Aorta (tissue), 5 donors: ENCODE results near the gene ACTRT2. TPM values are rescaled to one million over a fixed set of nuclear protein-coding genes. Genes with fewer than 3 reads are reported as not detected.

ENCODE experiments used
- ATAC-seq: fragments of 200-7000 bp; cut with Tn5 transposase; one replicate; pipeline ENCODE4 v1.9.1; 2022; ENCODE audit warnings: moderate library complexity; ENCODE audit not compliant: low FRiP score
- DNase-seq, 2 donors: peaks; one replicate each; pipeline ENCODE4 v3.0.0-alpha.2; 2020
- H3K27ac ChIP-seq, 2 donors: one replicate each; pipeline ENCODE4 v1.5.1; 2013; ENCODE audit warnings: low read length in 2 of 2, mild to moderate bottlenecking in 2 of 2, moderate library complexity in 2 of 2, control low read depth in 1 of 2, inconsistent platforms in 1 of 2, low read depth in 1 of 2
- H3K27me3 ChIP-seq, 2 donors: one replicate each; pipeline ENCODE4 v1.6.1; 2013; ENCODE audit warnings: control low read depth in 1 of 2, low read length in 1 of 2, mild to moderate bottlenecking in 1 of 2, moderate library complexity in 1 of 2; ENCODE audit not compliant: insufficient read depth in 2 of 2, control insufficient read depth in 1 of 2
- H3K36me3 ChIP-seq, 2 donors: one replicate each; pipeline ENCODE4 v1.6.1; 2013; ENCODE audit warnings: control low read depth in 1 of 2, low read length in 1 of 2, mild to moderate bottlenecking in 1 of 2; ENCODE audit not compliant: insufficient read depth in 2 of 2, control insufficient read depth in 1 of 2
- H3K4me1 ChIP-seq, 2 donors: one replicate each; pipeline ENCODE4 v1.6.1; 2013; ENCODE audit warnings: low read length in 2 of 2, control low read depth in 1 of 2, mild to moderate bottlenecking in 1 of 2, moderate library complexity in 1 of 2; ENCODE audit not compliant: insufficient read depth in 2 of 2, control insufficient read depth in 1 of 2
- H3K4me3 ChIP-seq, 2 donors: one replicate each; pipeline ENCODE4 v1.5.1; 2013; ENCODE audit warnings: low read length in 2 of 2, control low read depth in 1 of 2, mild to moderate bottlenecking in 1 of 2
- H3K9me3 ChIP-seq: one replicate; pipeline ENCODE4 v1.6.1; 2013; ENCODE audit warnings: mild to moderate bottlenecking, low read length; ENCODE audit not compliant: control insufficient read depth
- WGBS, 2 donors: extraction: QIAGEN DNeasy Blood & Tissue Kit; methylation state at CpG; one replicate each; pipeline ENCODE4 v1.1.7; 2013; 5-methylcytosine and 5-hydroxymethylcytosine counted together
- intact Hi-C, 2 donors: fragments of 100-400 bp; cut with DNase I; formaldehyde crosslinking; loops; one replicate each; pipeline versions ENCODE4 v1.14.2 to v1.15.0; 2022
- polyA plus RNA-seq, 2 donors: library from polyadenylated mRNA; stranded (reverse); fragments of 200-250 nt; gene quantifications; one replicate each; pipeline ENCODE4 v1.2.3, GENCODE V29; 2013
- total RNA-seq, 2 donors: library from RNA; stranded (reverse); fragmentation: NEBNext Ultra II Directional; extraction: Animal tissue kit (Norgen Biotek cat#: 25700); gene quantifications; one replicate each; pipeline ENCODE4 v1.2.1, GENCODE V29; 2021
- donor health status: healthy with polysubstance abuse.
- donor health status: Bipolar disorder and iron deficiency.
- donor health status: DM: no; HTN: no; CAD: no.
- donor health status: DM: no; HTN: no; CAD: no.
- donor health status: DM: yes; HTN: yes; CAD: no.

ACTRT2 gene
- total and polyA plus RNA-seq, 4 donors: not detected

- Histone ChIP-seq H3K36me3 (no peaks in the 10 kb centered on the region), H3K4me1 (no peaks in the 10 kb centered on the region), H3K27me3 (no peaks in the 10 kb centered on the region), H3K27ac (peak overlapping the region in 1 of 2 donors; percentile 86), H3K9me3 (no peaks in the 10 kb centered on the region), H3K4me3 (peak overlapping the region; percentile 90 to 94)
- intact Hi-C loops: loop anchor here (2.0 to 5.0 kb wide), 8 partner anchors 55 to 356 kb away; no protein-coding TSS in a partner anchor
- ATAC-seq (no peak), DNase-seq (peak in 1 of 2 donors; percentile 75)
- 0 to 9% methylated on average over 22 to 29 of the region's 29 CpGs for WGBS, 2 donors
Observed at GRCh38 chr1:3067301-3067670, 46.0 kb downstream of the ACTRT2 start.

- H3K36me3 ChIP-seq: no peaks in the 10 kb centered on the region
- H3K27ac ChIP-seq: peak overlapping the region; percentile 86 to 98
- no peaks in the 10 kb centered on the region for H3K9me3 ChIP-seq
- intact Hi-C loops: loop anchor here (2.0 to 5.0 kb wide), 8 partner anchors 56 to 355 kb away; no protein-coding TSS in a partner anchor
- peak overlapping the region; percentile 90 to 94 for H3K4me3 ChIP-seq
- DNase-seq (peak; percentile 48 to 79), ATAC-seq (no peak)
- WGBS, 2 donors: 1 to 2% methylated on average over 79 to 97 of the region's 97 CpGs
- no peaks in the 10 kb centered on the region for H3K27me3 ChIP-seq
- no peaks in the 10 kb centered on the region for H3K4me1 ChIP-seq
Observed at GRCh38 chr1:3067671-3068563, 46.6 kb downstream of the ACTRT2 start.

- 0 to 1% methylated on average over 95 to 106 of the region's 106 CpGs for WGBS, 2 donors
Observed at GRCh38 chr1:3068564-3069431, 47.5 kb downstream of the ACTRT2 start, which contains the start of gene PRDM16. Gene PRDM16, plus strand, starts transcription at chr1:3069203. Its CDS starts 57 bp downstream, at chr1:3069260.

GRCh38 chr1:3069491-3070308 lies 48.4 kb downstream of the ACTRT2 start:
- ATAC-seq (peak; percentile 40), DNase-seq (peak; percentile 64 to 80)
- Histone ChIP-seq H3K36me3 (no peaks in the 10 kb centered on the region), H3K27me3 (no peaks in the 10 kb centered on the region), H3K4me3 (peak overlapping the region; percentile 90 to 94), H3K4me1 (no peaks in the 10 kb centered on the region), H3K27ac (peak overlapping the region; percentile 96 to 98), H3K9me3 (no peaks in the 10 kb centered on the region)
- WGBS, 2 donors: 1% methylated on average over 55 to 91 of the region's 91 CpGs
- intact Hi-C loops: loop anchor here (5.0 kb wide), 6 partner anchors 57 to 353 kb away; no protein-coding TSS in a partner anchor

More at GRCh38 chr1:3068564-3069431, 47.5 kb downstream of the ACTRT2 start, which contains the start of gene PRDM16:
- Histone ChIP-seq H3K4me3 (peak within 1 kb of the TSS; percentile 90 to 94), H3K4me1 (no peaks in the 10 kb centered on the region), H3K9me3 (no peaks in the 10 kb centered on the region), H3K36me3 (no peaks in the 10 kb centered on the region), H3K27ac (peak within 1 kb of the TSS; percentile 96 to 98), H3K27me3 (no peaks in the 10 kb centered on the region)
- DNase-seq (peak; percentile 64 to 83), ATAC-seq (no peak)
- intact Hi-C loops: loop anchor here (5.0 kb wide), 5 partner anchors 56 to 354 kb away; no protein-coding TSS in a partner anchor

- H3K27ac ChIP-seq: peak overlapping the region; percentile 98 to 99
- DNase-seq (no peak), ATAC-seq (no peak)
- no peaks in the 10 kb centered on the region for H3K36me3 ChIP-seq
- peak overlapping the region; percentile 90 to 94 for H3K4me3 ChIP-seq
- no peaks in the 10 kb centered on the region for H3K27me3 ChIP-seq
- H3K4me1 ChIP-seq: no peaks in the 10 kb centered on the region
- 0% methylated on average over 22 to 57 of the region's 57 CpGs for WGBS, 2 donors
- intact Hi-C loops: loop anchor here in 1 of 2 donors (5.0 kb wide), 1 partner anchor 117 kb away; no protein-coding TSS in a partner anchor
- H3K9me3 ChIP-seq: no peaks in the 10 kb centered on the region
Observed at GRCh38 chr1:3070309-3070643, 49.0 kb downstream of the ACTRT2 start.

GRCh38 chr1:3070644-3071564 lies 49.6 kb downstream of the ACTRT2 start:
- ATAC-seq: no peak
- WGBS, 2 donors: 0 to 1% methylated on average over 74 to 97 of the region's 97 CpGs
- Histone ChIP-seq H3K36me3 (no peaks in the 10 kb centered on the region), H3K4me3 (peak overlapping the region; percentile 90 to 94), H3K9me3 (no peaks in the 10 kb centered on the region), H3K27me3 (no peaks in the 10 kb centered on the region), H3K4me1 (no peaks in the 10 kb centered on the region), H3K27ac (peak overlapping the region; percentile 98 to 99)
- intact Hi-C loops: loop anchor here in 1 of 2 donors (5.0 kb wide), 1 partner anchor 116 kb away; no protein-coding TSS in a partner anchor
- peak; percentile 46 to 77 for DNase-seq
